ENCODE results near the gene HOXC11. TPM values are rescaled to one million over a fixed set of nuclear protein-coding genes. Genes with fewer than 3 reads are reported as not detected.

Gene HOXC11
- total RNA-seq, 4 donors from 2014 or later: 0.20 to 0.63 (median 0.60) TPM; not detected in 1

GRCh38 chr12:53992377-53992889 is 19.5 kb downstream of the HOXC11 start:
- 63 to 75% methylated on average over 7 of the region's 7 CpGs for WGBS, 2 donors
- Histone ChIP-seq H3K4me1 (peaks cover 0 to 55% (median 18%) of the 10 kb centered on the region in 4 donors), H3K27ac (peak overlapping the region in 1 of 4 donors; percentile 5), H3K4me3 (no peak overlapping the region), H3K27me3 (peaks cover 0 to 93% of the 10 kb centered on the region in 2 donors), H3K9me3 (no peaks in the 10 kb centered on the region), H3K36me3 (no peaks in the 10 kb centered on the region)
- TF ChIP-seq POLR2A (IDR thresholded peaks at IDR 0.05) (no peak), CTCF (IDR thresholded peaks at IDR 0.05) (no peak), EP300 (IDR thresholded peaks at IDR 0.05) (no peak)
- no peak for DNase-seq (ENCODE audit: low spot score in 2 of 2)

GRCh38 chr12:53993162-53994008 is 20.5 kb downstream of the HOXC11 start:
- no peaks in the 10 kb centered on the region for H3K36me3 ChIP-seq
- H3K4me3 ChIP-seq: peak overlapping the region in 2 of 4 donors; percentile 57 to 59
- H3K27me3 ChIP-seq: peaks cover 0 to 94% of the 10 kb centered on the region in 2 donors
- peaks cover 0 to 63% (median 18%) of the 10 kb centered on the region in 4 donors for H3K4me1 ChIP-seq
- H3K27ac ChIP-seq: peak overlapping the region in 3 of 4 donors; percentile 86 to 99 (median 99)
- DNase-seq (ENCODE audit: low spot score in 2 of 2): no peak
- 68 to 80% methylated on average over 18 of the region's 18 CpGs for WGBS, 2 donors
- TF ChIP-seq CTCF (IDR thresholded peaks at IDR 0.05): no peak
- TF ChIP-seq POLR2A (IDR thresholded peaks at IDR 0.05): no peak
- TF ChIP-seq EP300 (IDR thresholded peaks at IDR 0.05): no peak
- H3K9me3 ChIP-seq: no peaks in the 10 kb centered on the region

- H3K4me1 ChIP-seq: peaks cover 0 to 63% (median 17%) of the 10 kb centered on the region in 4 donors
- no peak for DNase-seq (ENCODE audit: low spot score in 2 of 2)
- H3K27ac ChIP-seq: peak overlapping the region; percentile 80 to 99 (median 92)
- H3K9me3 ChIP-seq: no peaks in the 10 kb centered on the region
- 37 to 55% methylated on average over 14 to 19 of the region's 19 CpGs for WGBS, 2 donors
- H3K36me3 ChIP-seq: no peaks in the 10 kb centered on the region
- no peak for TF ChIP-seq POLR2A (IDR thresholded peaks at IDR 0.05)
- TF ChIP-seq CTCF (IDR thresholded peaks at IDR 0.05): no peak
- TF ChIP-seq EP300 (IDR thresholded peaks at IDR 0.05): no peak
- peak overlapping the region; percentile 38 to 59 (median 55) for H3K4me3 ChIP-seq
- peaks cover 0 to 93% of the 10 kb centered on the region in 2 donors for H3K27me3 ChIP-seq
These were observed 21.0 kb downstream of the HOXC11 start for GRCh38 chr12:53994009-53994263.

GRCh38 chr12:53994264-53995001 is 21.5 kb downstream of the HOXC11 start:
- H3K9me3 ChIP-seq: no peaks in the 10 kb centered on the region
- no peak for TF ChIP-seq CTCF (IDR thresholded peaks at IDR 0.05)
- TF ChIP-seq EP300 (IDR thresholded peaks at IDR 0.05): peak in 1 of 2 donors; percentile 18
- TF ChIP-seq POLR2A (IDR thresholded peaks at IDR 0.05): peak in 1 of 2 donors; percentile 9
- H3K27me3 ChIP-seq: peaks cover 0 to 94% of the 10 kb centered on the region in 2 donors
- 5 to 9% methylated on average over 45 to 60 of the region's 60 CpGs for WGBS, 2 donors
- peak overlapping the region; percentile 38 to 59 (median 55) for H3K4me3 ChIP-seq
- peaks cover 0 to 63% (median 16%) of the 10 kb centered on the region in 4 donors for H3K4me1 ChIP-seq
- no peak for DNase-seq (ENCODE audit: low spot score in 2 of 2)
- no peaks in the 10 kb centered on the region for H3K36me3 ChIP-seq
- H3K27ac ChIP-seq: peak overlapping the region; percentile 80 to 99 (median 92)

Data from tibial nerve (tissue), 4 donors.